GM19043 (cell line): ENCODE measurements around the gene FURIN.
"Not testable (repeated sequence)": the region's sequence is repeated elsewhere in the genome, so short reads cannot be mapped to it uniquely, and the experiment has no call there.

Experiments used
- ATAC-seq: cut with Tn5 transposase; IDR thresholded peaks from one replicate; pipeline ENCODE4 v1.9.1; 2021; ENCODE audit warnings: low read depth; ENCODE audit not compliant: unreplicated experiment

FURIN gene

DNA sequence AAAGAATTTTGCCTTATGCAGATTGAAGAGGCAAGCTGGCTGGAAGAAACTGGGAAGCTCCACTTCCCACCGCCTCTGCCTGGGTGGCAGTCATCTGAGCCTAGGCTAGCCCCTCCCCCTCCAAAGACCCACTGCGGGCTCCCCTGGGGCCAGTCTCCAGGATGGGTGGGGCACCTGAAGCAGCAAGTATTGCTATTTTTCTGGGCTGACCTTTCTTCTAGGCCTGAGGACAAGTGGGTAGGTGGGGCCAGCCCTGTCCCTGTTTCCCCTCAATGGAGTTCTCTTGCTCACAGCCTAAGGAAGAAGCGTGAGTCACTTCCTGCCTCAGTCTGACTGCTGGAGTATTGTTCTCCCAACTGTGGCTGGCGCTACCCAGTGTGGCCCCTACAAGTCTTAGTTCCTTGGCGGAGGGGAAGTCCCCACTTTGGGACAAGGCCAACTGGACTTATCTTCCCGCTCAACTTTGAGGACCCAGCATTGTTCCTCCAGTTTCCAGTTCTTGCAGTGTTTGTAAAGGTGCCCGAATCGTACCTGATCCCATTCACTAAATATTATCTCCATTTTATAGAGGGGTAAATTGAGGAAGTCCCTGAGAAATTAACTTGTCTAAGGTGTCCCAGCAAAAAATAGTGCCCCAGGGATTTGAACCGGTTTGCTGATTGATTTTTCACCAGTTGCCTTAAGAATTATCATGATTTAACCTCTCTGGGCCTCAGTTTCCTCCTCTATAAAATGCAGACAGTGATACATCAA, 1.4 kb downstream of the FURIN start:
- ATAC-seq, result no peak

DNA sequence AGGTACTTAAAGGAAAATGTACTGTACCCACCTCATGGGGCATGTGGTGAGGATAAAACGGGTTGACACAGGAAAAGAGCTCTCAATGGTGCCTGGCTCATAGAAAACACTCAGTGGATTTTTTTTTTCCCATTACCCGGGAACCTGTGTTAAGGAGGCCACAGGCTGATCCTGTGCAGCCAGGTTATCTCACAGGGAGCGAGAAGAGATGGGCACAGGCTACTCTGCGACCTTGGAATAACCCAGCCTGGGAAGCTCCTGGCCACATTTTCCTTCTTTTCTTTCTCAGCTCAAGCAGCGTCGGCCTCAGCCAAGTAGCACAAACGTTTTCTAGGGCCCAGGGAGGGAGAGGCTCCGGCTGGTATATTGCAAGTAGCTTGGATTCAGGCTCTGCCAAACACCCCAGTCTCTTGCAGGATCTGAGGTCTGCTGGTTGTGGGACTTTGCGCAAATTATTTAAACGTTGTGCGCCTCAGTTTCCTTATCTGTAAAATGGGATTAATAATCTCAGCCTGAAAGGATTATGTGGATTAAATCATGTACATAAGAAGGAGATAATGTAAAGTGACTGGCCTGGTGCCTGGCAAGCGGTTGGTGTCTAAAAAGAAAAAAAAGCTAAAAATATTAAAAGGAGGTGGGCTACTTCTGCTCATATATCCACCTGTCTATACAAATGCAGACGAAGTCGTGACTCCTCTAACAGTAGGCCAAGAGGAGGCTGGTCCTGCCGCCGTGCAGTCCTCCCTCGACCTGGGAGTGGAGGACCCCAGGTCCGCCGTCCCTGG, 2.2 kb downstream of the FURIN start:
- ATAC-seq, result no peak

DNA sequence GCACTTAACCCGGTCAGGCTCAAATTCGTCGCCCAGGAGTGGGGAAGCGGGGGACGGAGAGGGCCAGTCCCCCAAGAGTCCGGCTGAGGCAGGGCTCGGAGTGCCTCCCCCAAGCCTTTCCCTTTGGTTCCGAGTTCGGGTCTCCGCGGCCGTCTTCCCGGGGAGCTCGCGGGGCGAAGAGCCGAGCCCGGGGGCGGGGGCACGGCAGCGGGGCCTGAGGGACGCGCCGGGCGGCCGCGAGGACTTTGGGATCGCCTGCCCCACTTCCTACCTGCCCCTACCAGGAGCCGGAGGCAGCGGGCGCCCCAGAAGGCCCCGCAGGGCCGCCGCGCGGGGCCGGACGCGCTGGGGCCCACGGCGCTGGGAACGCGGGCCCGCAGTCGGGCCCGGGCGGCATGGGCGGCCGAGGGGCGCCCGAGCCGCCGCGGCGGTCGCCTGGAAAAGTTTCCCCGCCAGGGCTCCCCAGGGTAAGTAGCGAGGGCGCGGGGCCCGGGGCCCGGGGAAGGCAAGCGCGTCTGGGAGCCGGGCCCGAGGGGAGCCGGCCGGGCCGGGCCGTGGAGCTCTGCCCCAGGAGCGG, 2.8 kb downstream of the FURIN start:
- no peak for ATAC-seq

DNA sequence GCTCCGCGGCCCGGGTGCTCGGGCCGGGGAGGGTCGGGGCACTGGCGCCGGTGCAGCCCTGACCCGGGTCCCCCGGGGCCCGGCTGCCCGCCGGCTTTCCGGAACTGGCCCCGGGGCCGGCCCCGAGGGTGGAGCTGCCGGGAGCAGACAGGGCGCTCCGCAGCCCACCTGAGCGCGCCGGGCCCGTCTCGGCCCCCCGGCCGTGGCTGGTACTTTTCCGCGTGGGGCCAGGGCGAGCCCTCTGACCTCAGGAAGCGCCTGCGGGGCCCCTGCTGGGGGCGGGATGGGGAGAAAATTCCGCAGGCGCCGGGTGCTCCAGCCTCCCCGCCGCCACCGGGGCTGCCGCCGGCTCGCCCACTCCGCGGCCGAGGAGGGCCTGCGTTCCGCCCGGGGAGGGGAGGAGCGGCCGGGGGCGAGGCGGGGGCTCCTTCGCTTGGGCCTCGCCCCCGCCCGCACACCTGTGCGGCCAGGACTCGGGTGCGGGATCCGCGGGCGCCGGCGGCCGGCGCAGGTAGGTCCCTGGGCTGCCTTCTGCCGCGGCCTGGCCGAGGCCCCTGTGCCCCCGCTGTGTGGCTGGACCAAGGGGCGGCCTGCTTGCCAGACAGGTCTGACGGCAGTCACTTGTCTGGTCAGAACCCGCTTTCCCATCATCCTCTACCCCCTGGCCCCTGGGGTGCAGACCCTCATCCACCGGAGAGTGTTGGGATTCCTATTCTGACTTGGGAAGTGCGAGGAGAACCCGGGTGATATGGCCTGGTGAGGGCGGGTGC, 3.5 kb downstream of the FURIN start:
- no peak for ATAC-seq

DNA sequence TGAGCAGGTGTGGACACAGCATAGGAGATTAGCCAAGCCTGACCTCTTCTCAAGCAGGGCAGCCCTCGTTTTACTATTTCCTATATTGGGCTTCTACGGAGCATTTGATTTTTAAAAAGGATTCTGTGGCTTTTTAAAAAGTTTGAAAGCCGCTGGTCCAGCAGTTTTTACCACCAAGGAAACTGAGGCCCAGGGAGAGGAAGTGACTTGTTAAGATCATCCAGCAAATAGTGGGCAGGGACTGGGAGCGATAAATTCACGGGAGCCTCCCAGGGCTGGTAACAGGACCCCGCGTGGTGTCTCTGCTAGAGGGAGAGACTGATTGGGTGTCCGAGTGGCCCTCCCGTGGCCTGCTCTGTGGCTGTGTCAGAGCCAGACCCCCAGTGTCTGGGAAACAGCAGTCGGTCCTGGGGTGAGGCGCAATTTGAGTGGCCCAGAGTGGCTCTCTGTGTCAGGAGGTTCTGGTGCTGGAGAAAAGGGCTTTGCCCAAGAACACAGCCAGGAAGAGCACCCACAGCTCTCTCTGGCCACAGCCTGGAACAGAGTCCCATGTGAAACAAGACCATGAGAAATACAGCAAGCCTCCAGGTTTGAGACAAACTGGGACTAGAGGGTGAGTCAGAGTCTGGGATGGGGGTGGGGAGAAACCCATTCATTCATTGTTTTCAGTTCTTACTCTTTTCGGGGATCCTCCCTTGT, 4.2 kb downstream of the FURIN start:
- no peak for ATAC-seq

DNA sequence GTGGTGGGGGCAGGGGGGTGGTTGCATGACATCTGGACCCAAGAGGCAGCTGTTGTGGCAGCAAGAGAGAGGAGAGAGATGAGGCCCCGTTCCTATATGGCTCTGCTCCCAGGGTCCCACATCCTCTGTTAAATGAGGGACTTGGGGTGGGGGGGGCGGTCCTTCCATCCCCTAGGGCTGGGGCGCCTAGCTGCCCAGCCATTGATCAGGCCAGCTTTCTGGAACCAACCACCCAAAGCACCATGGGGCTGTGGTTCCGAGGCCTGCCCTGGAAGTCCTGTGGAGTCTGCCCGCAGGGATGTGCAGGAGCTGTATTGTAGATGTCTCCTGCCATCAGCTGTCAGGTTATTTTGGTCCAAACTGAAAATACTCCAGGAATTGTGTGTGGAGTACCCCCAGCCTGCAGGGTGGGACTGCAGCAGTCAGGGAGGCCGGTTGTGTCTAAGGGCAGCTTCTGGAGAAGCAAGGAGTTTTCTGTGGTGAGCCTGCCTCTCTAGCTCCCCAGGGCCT, 5.2 kb downstream of the FURIN start:
- ATAC-seq, result no peak

DNA sequence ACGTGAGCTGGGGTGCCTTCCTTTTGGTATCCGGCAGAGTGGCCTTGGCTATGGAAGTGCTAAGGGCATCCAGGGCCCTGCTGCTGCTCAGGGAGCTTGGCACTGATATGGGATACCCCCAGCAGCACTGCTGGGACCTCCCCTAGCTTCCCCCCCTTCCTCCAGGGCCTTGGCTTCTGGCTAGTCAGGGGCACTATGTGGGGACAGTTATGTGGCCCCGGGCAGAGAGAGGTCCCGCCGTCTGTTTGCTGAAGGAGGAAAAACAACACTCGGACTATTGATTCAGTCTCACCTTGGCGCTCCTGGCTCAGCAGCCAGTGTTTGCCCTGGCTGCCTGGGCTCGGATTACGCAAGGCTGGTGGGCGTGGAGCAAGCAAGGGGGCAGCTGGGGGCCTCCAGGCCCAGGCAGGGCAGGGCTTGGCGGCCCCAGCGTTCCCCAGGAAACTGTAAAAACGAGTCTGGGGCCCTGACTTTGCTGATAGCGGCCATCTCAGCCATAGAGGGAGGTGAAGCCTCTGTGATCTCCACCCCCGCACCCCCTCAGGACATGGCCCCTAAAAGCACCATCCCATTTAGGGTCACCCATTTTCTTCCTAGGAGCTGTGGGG, 5.7 kb downstream of the FURIN start:
- ATAC-seq, result no peak

DNA sequence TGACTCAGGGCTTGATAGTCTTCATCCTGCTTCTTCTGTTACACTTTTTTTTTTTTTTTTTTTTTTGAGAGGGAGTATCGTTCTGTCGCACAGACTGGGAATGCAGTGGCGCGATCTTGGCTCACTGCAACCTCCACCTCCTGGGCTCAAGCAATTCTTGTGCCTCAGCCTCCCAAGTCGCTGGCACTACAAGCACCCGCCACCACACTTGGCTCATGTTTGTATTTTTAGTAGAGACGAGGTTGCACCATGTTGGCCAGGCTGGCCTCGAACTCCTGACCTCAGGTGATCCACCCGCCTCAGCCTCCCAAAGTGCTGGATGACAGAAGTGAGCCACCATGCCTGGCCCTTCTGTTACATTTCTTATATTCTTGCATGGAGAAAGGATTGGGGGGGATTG, 6.6 kb downstream of the FURIN start:
- ATAC-seq, result not testable (repeated sequence)

DNA sequence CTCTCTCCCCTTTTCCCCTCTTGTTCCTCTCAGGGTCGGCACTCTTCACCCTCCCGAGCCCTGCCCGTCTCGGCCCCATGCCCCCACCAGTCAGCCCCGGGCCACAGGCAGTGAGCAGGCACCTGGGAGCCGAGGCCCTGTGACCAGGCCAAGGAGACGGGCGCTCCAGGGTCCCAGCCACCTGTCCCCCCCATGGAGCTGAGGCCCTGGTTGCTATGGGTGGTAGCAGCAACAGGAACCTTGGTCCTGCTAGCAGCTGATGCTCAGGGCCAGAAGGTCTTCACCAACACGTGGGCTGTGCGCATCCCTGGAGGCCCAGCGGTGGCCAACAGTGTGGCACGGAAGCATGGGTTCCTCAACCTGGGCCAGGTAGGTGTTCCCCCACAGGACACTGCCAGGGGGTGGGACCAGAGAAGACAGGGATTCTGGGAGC, 7.2 kb downstream of the FURIN start:
- ATAC-seq, result no peak

DNA sequence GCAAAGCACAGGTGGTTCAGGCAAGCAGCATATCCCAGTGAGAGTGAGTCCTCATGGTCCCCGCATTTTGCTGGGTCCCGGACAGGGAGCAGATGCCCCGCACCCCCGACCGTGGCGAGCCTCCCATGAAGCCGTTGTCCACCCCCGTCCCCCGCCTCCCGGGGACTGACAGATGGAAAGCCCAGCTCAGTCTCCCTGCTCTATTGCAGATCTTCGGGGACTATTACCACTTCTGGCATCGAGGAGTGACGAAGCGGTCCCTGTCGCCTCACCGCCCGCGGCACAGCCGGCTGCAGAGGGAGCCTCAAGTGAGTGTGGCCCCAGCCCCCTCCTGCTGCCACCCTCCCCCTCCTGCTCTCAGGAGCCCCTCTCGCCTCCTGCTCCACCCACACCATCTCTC, 7.7 kb downstream of the FURIN start:
- no peak for ATAC-seq

DNA sequence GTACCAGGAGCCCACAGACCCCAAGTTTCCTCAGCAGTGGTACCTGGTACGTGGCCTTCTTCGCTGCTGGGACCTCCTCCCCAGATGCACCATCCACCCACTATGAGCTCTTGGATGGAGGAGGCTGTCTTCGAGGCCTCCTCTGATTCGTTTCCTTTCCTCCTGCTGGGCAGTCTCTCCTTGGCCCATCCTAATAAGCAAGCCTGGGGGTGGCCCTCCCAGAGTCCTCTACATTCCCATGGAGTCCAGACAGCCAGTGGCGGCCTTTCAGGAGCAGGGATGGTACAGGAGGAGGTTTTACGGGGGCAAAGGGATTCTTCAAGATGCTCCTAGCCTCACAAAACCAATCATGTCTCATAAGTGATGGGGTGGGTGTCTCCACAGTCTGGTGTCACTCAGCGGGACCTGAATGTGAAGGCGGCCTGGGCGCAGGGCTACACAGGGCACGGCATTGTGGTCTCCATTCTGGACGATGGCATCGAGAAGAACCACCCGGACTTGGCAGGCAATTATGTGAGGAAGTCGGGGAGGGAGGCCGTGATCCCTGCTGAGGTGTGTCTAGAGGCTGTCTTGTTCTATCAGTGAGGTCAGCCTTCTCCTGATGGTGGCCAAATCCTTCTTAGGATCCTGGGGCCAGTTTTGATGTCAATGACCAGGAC, 8.3 kb downstream of the FURIN start:
- no peak for ATAC-seq

DNA sequence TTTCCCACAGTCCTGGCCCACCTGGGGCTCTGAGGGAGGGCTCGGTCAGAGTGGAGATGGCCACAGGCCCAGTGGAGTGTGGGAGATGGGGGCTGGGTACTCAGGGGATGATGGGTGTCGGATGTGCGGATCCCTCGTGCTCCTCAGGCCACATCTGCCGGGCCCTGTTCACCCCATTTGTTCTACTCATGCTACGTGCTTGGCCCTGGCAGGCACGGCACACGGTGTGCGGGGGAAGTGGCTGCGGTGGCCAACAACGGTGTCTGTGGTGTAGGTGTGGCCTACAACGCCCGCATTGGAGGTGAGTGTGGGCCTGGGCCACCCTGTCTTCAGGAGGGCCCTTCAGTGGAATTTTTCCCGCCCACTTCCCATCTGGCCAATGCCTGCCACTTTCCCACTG, 8.9 kb downstream of the FURIN start:
- no peak for ATAC-seq

DNA sequence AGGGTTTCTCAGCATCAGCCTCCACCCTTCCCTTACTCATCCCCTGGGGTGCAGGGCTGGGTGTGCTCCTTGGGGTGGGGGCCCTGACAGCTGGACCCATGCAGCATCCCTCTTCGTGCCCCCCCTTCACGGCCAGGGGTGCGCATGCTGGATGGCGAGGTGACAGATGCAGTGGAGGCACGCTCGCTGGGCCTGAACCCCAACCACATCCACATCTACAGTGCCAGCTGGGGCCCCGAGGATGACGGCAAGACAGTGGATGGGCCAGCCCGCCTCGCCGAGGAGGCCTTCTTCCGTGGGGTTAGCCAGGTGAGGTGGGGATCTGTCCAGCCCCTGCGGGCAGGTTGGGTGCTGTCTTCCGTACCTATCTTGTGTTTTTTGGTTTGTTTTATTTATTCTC, 9.6 kb downstream of the FURIN start:
- no peak for ATAC-seq

DNA sequence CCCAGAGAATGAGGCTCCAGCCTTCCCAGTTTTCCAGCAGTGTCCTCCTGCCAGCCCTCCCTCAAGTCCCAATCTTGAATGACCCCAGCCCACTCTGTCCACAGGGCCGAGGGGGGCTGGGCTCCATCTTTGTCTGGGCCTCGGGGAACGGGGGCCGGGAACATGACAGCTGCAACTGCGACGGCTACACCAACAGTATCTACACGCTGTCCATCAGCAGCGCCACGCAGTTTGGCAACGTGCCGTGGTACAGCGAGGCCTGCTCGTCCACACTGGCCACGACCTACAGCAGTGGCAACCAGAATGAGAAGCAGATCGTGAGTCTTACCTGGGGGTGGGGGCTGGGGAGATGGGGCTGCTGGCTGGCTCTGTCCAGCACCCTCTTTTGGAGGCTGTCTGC, 10.3 kb downstream of the FURIN start:
- no peak for ATAC-seq

DNA sequence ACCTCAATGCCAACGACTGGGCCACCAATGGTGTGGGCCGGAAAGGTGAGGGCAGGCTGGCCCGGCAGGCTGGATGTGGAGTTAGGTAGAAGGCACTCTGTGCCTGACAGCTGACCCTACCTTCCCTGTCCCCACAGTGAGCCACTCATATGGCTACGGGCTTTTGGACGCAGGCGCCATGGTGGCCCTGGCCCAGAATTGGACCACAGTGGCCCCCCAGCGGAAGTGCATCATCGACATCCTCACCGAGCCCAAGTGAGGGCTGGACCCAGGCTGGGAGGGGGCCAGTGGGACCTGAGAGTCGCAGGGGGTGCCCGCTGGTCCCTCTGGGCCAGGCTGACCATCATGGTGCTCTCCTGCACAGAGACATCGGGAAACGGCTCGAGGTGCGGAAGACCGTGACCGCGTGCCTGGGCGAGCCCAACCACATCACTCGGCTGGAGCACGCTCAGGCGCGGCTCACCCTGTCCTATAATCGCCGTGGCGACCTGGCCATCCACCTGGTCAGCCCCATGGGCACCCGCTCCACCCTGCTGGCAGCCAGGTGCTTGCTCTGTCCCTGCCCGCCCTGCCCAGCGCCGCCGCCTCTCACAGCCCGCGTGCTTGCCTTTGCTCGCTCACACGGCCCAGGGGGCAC, 11.5 kb downstream of the FURIN start:
- no peak for ATAC-seq

DNA sequence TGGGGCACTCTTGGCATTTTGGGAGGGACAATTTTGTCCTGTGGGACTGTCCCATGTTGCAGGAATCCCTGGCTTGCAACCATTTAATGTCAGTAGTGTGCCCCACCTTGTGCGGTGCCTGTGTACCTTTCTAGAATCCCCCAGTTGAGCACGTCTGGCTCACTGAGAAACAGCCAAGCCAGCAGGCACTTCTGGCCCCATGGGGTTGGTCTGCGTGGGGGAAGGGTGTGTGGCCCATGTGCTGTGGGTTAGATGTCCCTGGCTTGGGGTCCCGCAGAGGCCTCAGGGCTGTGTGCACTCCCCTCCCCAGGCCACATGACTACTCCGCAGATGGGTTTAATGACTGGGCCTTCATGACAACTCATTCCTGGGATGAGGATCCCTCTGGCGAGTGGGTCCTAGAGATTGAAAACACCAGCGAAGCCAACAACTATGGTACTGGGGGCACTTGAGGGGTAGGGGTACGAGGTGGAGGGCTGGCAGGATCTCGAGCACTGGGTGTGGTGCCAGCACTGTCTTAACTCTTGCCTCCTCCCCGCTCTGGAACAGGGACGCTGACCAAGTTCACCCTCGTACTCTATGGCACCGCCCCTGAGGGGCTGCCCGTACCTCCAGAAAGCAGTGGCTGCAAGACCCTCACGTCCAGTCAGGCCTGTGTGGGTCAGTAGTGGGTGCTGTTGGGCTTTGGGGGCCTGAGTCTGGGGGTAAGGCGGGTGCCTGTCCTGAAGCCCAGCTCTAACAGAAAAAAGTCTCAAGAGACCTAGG, 12.2 kb downstream of the FURIN start:
- no peak for ATAC-seq

DNA sequence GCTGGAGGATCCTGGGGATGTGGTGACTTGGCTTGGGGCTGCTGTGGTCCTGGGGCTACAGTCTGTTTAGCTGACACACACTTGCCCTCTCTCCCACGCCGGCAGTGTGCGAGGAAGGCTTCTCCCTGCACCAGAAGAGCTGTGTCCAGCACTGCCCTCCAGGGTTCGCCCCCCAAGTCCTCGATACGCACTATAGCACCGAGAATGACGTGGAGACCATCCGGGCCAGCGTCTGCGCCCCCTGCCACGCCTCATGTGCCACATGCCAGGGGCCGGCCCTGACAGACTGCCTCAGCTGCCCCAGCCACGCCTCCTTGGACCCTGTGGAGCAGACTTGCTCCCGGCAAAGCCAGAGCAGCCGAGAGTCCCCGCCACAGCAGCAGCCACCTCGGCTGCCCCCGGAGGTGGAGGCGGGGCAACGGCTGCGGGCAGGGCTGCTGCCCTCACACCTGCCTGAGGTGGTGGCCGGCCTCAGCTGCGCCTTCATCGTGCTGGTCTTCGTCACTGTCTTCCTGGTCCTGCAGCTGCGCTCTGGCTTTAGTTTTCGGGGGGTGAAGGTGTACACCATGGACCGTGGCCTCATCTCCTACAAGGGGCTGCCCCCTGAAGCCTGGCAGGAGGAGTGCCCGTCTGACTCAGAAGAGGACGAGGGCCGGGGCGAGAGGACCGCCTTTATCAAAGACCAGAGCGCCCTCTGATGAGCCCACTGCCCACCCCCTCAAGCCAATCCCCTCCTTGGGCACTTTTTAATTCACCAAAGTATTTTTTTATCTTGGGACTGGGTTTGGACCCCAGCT, 13.0 kb downstream of the FURIN start:
- ATAC-seq, result no peak
